Epithelial cell of esophagus (primary cell): ENCODE data around the gene PHYHIPL.
A peak's percentile ranks its signal among the peaks of the same experiment; 100 is the strongest.

Source experiments
- DNase-seq: peaks from one replicate; pipeline ENCODE4 v3.0.0; 2010; ENCODE audit warnings: low read depth
- H3K4me3 ChIP-seq: 2 replicates; pipeline ENCODE4 v1.5.1; 2011; ENCODE audit warnings: mild to moderate bottlenecking, low read length, control low read depth
- TF ChIP-seq, protein P1 (sequence below): IDR thresholded peaks from 2 replicates; pipeline ENCODE4 v1.5.1; 2011; ENCODE audit warnings: low read depth, mild to moderate bottlenecking, low read length, control low read depth, inconsistent platforms; ENCODE audit not compliant: insufficient read depth; ENCODE audit errors: missing control alignments

The PHYHIPL gene

DNA sequence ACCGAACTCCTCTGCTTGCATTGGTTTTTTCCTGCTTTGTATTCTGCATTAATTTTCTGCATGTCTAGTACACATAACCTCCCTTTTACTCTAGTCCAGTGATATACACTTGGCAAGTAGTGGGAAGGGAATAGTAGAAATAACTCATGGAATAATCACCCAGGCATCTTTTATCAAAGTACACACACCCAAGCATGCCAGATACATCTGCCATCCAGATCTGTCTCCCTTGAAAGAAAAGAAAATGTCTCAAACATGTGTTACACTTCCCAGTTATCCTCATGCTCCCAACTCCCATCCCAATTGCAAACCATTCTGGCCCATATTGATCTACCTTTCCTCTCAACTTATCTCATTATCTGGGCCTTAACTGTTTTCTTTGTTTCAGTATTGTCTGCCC, 79.0 kb downstream of the PHYHIPL start:
- DNase-seq, result no peak
- no peak overlapping the region for H3K4me3 ChIP-seq
- TF ChIP-seq, protein P1, sequence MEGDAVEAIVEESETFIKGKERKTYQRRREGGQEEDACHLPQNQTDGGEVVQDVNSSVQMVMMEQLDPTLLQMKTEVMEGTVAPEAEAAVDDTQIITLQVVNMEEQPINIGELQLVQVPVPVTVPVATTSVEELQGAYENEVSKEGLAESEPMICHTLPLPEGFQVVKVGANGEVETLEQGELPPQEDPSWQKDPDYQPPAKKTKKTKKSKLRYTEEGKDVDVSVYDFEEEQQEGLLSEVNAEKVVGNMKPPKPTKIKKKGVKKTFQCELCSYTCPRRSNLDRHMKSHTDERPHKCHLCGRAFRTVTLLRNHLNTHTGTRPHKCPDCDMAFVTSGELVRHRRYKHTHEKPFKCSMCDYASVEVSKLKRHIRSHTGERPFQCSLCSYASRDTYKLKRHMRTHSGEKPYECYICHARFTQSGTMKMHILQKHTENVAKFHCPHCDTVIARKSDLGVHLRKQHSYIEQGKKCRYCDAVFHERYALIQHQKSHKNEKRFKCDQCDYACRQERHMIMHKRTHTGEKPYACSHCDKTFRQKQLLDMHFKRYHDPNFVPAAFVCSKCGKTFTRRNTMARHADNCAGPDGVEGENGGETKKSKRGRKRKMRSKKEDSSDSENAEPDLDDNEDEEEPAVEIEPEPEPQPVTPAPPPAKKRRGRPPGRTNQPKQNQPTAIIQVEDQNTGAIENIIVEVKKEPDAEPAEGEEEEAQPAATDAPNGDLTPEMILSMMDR, result no peak

DNA sequence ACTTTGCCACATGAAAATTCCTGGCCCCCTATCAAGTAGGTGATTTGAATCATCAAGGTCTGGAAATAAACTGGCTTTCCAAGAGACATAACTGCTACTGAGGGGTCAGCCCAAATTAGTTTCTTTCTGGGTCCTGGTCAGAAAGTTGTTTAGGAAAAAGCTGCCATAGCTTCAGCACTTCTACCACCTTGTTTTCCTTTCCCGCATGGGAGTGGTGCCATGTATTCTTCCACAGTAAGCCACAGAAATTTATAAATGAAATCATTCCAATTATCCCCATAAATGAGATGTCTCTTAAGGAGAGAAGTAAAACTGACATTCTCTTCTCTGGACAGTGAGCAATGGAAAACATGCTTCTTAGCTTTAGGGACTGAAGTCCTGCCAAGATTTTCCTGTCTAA, 80.8 kb downstream of the PHYHIPL start:
- no peak overlapping the region for H3K4me3 ChIP-seq
- TF ChIP-seq, protein P1, result no peak
- DNase-seq, result no peak

DNA sequence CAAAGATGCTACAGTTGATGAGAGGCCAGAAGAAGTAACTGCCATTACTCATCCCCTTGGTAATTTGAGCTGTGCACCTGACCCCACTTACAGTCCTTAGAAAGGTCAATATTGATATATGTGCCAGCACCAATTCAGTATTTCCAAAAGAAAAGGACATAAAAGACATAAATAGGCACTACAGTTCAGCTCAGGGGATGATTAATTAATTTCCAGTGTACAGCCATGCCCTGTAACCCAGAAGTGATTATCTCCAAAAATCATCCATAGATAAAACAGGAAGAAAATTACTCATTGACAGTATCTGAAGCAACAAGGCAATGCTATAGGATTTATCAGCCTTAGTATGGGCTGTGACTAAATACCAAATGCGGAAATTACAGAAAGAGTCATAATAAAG, 82.4 kb downstream of the PHYHIPL start:
- H3K4me3 ChIP-seq, result no peak overlapping the region
- no peak for DNase-seq

DNA sequence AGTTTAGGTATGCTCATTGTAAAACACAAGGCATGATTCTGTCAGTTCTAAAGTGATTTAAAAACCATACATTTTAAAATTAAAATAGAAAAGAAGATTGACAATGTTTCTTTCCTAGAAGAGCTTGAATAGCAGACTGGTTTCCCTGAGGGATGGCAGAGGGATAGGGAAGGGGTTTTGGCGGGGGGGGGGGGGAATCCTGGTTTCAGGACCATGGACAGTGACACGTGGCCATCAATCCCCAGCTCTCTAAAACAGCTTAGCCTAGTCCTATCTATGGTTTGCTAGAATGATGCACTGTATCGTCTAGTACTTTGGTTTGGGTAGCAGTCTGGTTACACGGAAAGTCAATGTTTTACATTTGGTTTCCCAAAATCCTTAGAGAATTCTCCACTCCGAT, 88.7 kb downstream of the PHYHIPL start:
- peak; percentile 4 for DNase-seq

More for the DNA sequence above, 82.4 kb downstream of the PHYHIPL start:
- TF ChIP-seq, protein P1, result no peak

DNA sequence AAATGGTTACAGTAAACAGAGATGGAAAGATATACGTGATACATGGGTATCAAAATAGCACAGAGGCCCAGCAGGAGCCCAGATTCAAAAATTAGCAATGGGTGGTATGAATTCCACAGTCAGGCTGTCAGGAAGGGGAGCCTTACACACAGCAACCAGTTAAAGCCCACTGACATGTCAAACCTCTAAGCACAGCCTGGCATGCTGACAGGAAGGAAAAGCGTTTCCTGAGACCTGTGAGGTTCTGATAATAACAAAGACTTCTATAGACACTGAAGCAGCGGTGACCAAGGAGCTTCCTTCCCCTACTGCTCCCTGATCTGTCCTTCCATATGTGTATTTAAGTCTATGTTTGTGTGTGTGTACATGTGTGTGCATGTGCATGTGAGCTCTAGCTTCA, 89.9 kb downstream of the PHYHIPL start:
- DNase-seq, result no peak
- no peak overlapping the region for H3K4me3 ChIP-seq
- TF ChIP-seq, protein P1, result no peak

More for the DNA sequence above, 88.7 kb downstream of the PHYHIPL start:
- no peak overlapping the region for H3K4me3 ChIP-seq
- TF ChIP-seq, protein P1, result no peak

DNA sequence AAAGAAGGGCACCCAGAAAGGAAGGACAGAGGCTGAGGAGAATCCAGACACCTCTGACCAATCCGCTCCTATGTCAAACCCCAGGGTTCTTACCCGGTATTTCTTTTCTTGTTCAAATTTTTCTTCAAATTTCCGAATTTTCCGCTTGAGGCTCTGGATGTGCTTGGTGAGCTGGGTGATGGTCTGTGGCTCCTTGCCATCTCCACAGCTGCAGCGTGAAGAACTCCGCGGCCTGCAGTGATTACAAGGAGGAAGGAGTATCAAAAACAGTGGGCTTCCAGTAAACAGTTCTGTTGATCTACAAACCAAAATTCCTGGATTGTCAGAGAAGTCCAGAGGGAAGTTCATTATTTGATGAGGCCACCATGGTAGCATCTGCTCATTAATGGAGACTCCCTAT, 92.0 kb downstream of the PHYHIPL start:
- TF ChIP-seq, protein P1, result no peak
- DNase-seq, result no peak
- H3K4me3 ChIP-seq, result no peak overlapping the region

DNA sequence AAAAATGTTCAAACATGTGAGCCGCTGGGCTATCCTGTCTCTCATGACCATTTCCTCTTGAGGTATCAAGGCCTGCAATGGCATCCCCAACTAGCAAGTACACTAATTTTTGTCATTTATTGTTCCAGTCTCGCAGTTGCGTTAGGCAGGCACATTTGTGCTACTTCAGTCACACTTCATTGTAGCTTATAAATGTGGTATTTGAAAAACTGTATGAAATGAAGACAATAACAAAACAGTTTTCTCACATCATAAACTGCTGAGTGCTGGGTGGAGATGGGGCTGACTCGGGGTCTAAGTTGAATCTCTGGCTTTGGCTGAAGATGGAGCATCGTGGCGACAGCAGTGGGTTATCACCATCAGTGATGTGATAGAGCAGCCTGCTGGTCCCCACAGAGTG, 93.2 kb downstream of the PHYHIPL start:
- no peak for DNase-seq
- no peak overlapping the region for H3K4me3 ChIP-seq
- TF ChIP-seq, protein P1, result no peak
